Caco-2 (cell line): Measurements from ENCODE around the gene ITPR1. TPM values are rescaled to one million over a fixed set of nuclear protein-coding genes. Genes with fewer than 3 reads are reported as not detected.

Experiments
- BruUV-seq: library from RNA; stranded (reverse); fragments of 400-500 nt; replicated peaks from 2 replicates; lab custom pipeline; 2021; lab: Mats Ljungman, UMichigan
- CTCF ChIA-PET: fragments of 300-600 bp; sonication (Branson Sonifier 250); formaldehyde crosslinking; loops from one replicate; lab custom pipeline; 2022; ENCODE audit warnings: antibody characterized with exemption; lab: Charles Lee
- POLR2A ChIA-PET: fragments of 300-600 bp; sonication (Branson Sonifier 250); formaldehyde crosslinking; loops from one replicate; lab custom pipeline; 2022; ENCODE audit warnings: antibody characterized with exemption; lab: Charles Lee
- DNase-seq, 2 experiments: peaks; one replicate each; pipeline versions ENCODE4 v3.0.0 to v3.0.0-alpha.2; 2020 to 2022
- H3K27me3 ChIP-seq: replicated peaks from 2 replicates; pipeline ENCODE4 v1.6.0; 2011; ENCODE audit warnings: low read length; ENCODE audit not compliant: control insufficient read depth, insufficient read depth
- H3K36me3 ChIP-seq: 2 replicates; pipeline ENCODE4 v1.5.1; 2011; ENCODE audit warnings: low read length; ENCODE audit not compliant: control insufficient read depth, insufficient read depth
- H3K4me1 ChIP-seq: fragments of 250-450 bp; sonication (Bioruptor Pico); 2 replicates; pipeline ENCODE4 v1.5.1; 2020; ENCODE audit warnings: mild to moderate bottlenecking
- H3K4me3 ChIP-seq: 2 replicates; pipeline ENCODE4 v1.5.1; 2011; ENCODE audit warnings: low read depth, mild to moderate bottlenecking, control low read depth, low read length
- H3K9me3 ChIP-seq: fragments of 250-450 bp; sonication (Bioruptor Pico); 2 replicates; pipeline ENCODE4 v1.5.1; 2020; ENCODE audit warnings: mild to moderate bottlenecking, moderate library complexity
- H3K27ac Mint-ChIP-seq: one replicate; pipeline ENCODE4 v1.8.0; 2022; ENCODE audit warnings: mixed read lengths; ENCODE audit not compliant: unreplicated experiment
- H3K27me3 Mint-ChIP-seq: one replicate; pipeline ENCODE4 v1.8.0; 2022; ENCODE audit warnings: mixed read lengths; ENCODE audit not compliant: insufficient read depth, unreplicated experiment
- H3K36me3 Mint-ChIP-seq: one replicate; pipeline ENCODE4 v1.8.0; 2022; ENCODE audit warnings: mild to moderate bottlenecking, mixed read lengths; ENCODE audit not compliant: insufficient read depth, unreplicated experiment
- H3K4me1 Mint-ChIP-seq: one replicate; pipeline ENCODE4 v1.8.0; 2022; ENCODE audit warnings: low read depth, mixed read lengths; ENCODE audit not compliant: unreplicated experiment
- H3K4me3 Mint-ChIP-seq: one replicate; pipeline ENCODE4 v1.8.0; 2022; ENCODE audit warnings: mild to moderate bottlenecking, moderate library complexity, mixed read lengths; ENCODE audit not compliant: unreplicated experiment
- H3K9me3 Mint-ChIP-seq: one replicate; pipeline ENCODE4 v1.8.0; 2022; ENCODE audit warnings: mixed read lengths; ENCODE audit not compliant: unreplicated experiment
- CTCF ChIP-seq, 2 experiments: fragments of 200-600 bp in 1 of 2; IDR thresholded peaks; 1 replicate in 1 of 2; 2 replicates in 1 of 2; pipeline versions ENCODE4 v1.5.1 to v1.8.0; 2011 to 2022; ENCODE audit warnings: antibody characterized with exemption in 1 of 2, control low read depth in 1 of 2, inconsistent platforms in 1 of 2, low read depth in 1 of 2, low read length in 1 of 2, mild to moderate bottlenecking in 1 of 2, moderate library complexity in 1 of 2; ENCODE audit not compliant: insufficient read depth in 1 of 2, severe bottlenecking in 1 of 2, unreplicated experiment in 1 of 2
- intact Hi-C: fragments of 100-400 bp; cut with micrococcal nuclease; formaldehyde crosslinking; loops from one replicate; pipeline ENCODE4 v1.10.0; 2022; ENCODE audit not compliant: unreplicated experiment
- total RNA-seq: library from RNA; stranded (reverse); gene quantifications from 2 replicates; pipeline ENCODE4 v1.2.3, GENCODE V29; 2022

ITPR1 gene
- total RNA-seq, 1 experiment from 2014 or later = 10.4 TPM

DNA sequence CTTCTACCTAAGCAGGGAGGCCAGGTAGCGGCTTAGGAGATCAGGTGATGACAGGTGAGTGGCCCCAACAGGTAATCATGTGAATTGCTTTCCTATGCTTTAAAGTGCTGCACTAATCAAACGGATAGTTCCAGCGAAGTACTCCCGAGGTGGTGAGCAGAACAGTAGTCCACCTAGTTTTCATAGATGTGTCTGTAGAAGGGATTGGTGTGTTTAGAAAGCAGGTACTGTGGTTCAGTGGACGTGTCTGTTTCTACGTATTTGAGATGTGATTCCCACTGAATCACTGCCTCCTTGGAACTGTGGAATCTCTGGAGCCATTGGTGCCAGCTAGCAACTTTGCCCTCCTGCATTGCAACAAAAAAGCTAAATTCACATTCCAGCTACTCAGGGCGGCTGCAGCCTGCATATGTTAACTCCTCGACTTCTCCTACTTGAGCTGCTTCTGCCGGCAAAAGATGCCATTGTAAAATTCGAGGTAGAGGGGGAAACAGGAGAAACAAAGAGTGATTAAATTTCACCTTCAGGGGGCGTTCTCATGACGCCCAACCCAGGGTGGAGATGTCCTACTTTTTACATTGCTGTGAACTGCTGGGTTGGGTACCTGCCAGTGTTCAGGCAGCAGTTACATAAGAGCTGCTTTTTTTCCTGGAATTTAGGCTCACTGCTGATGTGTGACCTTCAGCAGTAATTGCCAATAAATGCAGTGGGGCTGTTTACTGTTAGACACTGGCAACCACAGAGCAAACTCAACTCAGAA, 227.3 kb downstream of the ITPR1 start:
- CTCF ChIA-PET = interaction anchor here (0.6 to 1.7 kb wide), 10 partner anchors 9 to 337 kb away, joined by 3 to 14 read pairs (median 5); no protein-coding TSS in a partner anchor
- no peaks in the 10 kb centered on the region for H3K9me3 Mint-ChIP-seq
- Histone ChIP-seq H3K36me3 (no peaks in the 10 kb centered on the region), H3K9me3 (no peaks in the 10 kb centered on the region), H3K4me1 (no peaks in the 10 kb centered on the region), H3K27me3 (no peaks in the 10 kb centered on the region), H3K4me3 (no peak overlapping the region)
- H3K27me3 Mint-ChIP-seq = no peaks in the 10 kb centered on the region
- intact Hi-C loops = no loop called here
- peak in 1 of 2 experiments; percentile 30 for TF ChIP-seq CTCF (IDR thresholded peaks at IDR 0.05; ENCODE audit: insufficient read depth in 1 of 2, low read depth in 1 of 2, low read length in 1 of 2, severe bottlenecking in 1 of 2, unreplicated experiment in 1 of 2)
- no peak overlapping the region for H3K27ac Mint-ChIP-seq
- POLR2A ChIA-PET = interaction anchor here (1.0 kb wide), 1 partner anchor 259 kb away, joined by 3 read pairs; the partner anchor contains the start of gene BHLHE40
- H3K36me3 Mint-ChIP-seq = no peaks in the 10 kb centered on the region
- no peak overlapping the region for H3K4me3 Mint-ChIP-seq
- BruUV-seq = no TSS peak
- DNase-seq = peak; percentile 30 to 42
- H3K4me1 Mint-ChIP-seq = peaks cover 6% of the 10 kb centered on the region

DNA sequence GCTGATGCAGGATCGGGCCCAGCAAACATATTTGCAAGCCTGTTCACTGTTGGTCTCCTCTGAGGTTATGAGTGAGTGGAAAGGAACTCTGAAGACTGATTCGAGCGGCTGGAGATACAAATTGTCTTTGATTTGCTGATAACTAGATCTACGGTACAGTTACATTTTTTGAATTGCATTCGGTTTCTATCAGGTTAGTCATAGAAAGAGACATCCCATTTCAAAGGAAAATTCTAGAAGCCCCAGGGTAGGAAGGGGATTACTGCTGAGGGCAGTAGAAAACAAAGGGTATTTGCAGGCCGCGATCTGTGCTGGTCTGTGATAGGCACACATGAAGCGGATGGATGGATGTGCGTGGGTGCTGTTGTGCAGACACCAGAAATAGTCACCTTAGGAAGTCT, 228.4 kb downstream of the ITPR1 start:
- DNase-seq = no peak
- ChIA-PET POLR2A (no interaction called here), CTCF (interaction anchor here (1.3 to 1.7 kb wide), 4 partner anchors 31 to 305 kb away, joined by 4 to 10 read pairs (median 5); no protein-coding TSS in a partner anchor)
- no peaks in the 10 kb centered on the region for H3K9me3 Mint-ChIP-seq
- peaks cover 6% of the 10 kb centered on the region for H3K4me1 Mint-ChIP-seq
- H3K36me3 Mint-ChIP-seq = no peaks in the 10 kb centered on the region
- no peaks in the 10 kb centered on the region for H3K27me3 ChIP-seq
- TF ChIP-seq CTCF (IDR thresholded peaks at IDR 0.05; ENCODE audit: insufficient read depth in 1 of 2, low read depth in 1 of 2, low read length in 1 of 2, severe bottlenecking in 1 of 2, unreplicated experiment in 1 of 2) = no peak
- intact Hi-C loops = no loop called here
- H3K36me3 ChIP-seq = no peaks in the 10 kb centered on the region
- H3K4me3 ChIP-seq = no peak overlapping the region
- no peaks in the 10 kb centered on the region for H3K4me1 ChIP-seq
- H3K9me3 ChIP-seq = no peaks in the 10 kb centered on the region
- no peak overlapping the region for H3K4me3 Mint-ChIP-seq
- no TSS peak for BruUV-seq
- no peaks in the 10 kb centered on the region for H3K27me3 Mint-ChIP-seq
- no peak overlapping the region for H3K27ac Mint-ChIP-seq

DNA sequence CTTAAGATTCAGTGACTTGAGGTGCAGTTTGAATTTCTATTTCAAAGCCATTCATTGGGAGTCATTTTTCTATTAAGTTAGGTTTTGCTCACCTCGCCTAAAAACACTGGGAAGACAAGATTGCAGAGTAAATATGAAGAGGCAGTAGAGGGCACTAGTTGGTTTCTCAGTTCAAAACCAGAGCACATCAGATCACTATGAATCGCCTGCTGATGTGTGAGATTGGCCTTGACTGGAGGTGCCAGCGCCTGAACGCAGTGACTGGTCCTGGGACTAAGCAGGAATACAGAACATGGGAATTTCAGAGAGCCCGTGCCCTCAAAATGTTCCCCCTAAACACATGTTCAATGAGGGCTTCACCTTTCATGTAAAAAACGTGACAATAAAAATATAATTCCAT, 229.0 kb downstream of the ITPR1 start:
- H3K4me3 ChIP-seq = no peak overlapping the region
- no peaks in the 10 kb centered on the region for H3K9me3 Mint-ChIP-seq
- CTCF ChIA-PET = no interaction called here
- no peaks in the 10 kb centered on the region for H3K9me3 ChIP-seq
- POLR2A ChIA-PET = no interaction called here
- no TSS peak for BruUV-seq
- peaks cover 6% of the 10 kb centered on the region for H3K4me1 Mint-ChIP-seq
- DNase-seq = peak in 1 of 2 experiments; percentile 42
- no peaks in the 10 kb centered on the region for H3K36me3 ChIP-seq
- no peaks in the 10 kb centered on the region for H3K27me3 Mint-ChIP-seq
- TF ChIP-seq CTCF (IDR thresholded peaks at IDR 0.05; ENCODE audit: insufficient read depth in 1 of 2, low read depth in 1 of 2, low read length in 1 of 2, severe bottlenecking in 1 of 2, unreplicated experiment in 1 of 2) = peak in 1 of 2 experiments; percentile 20
- intact Hi-C loops = loop anchor here (1.0 to 2.0 kb wide), 5 partner anchors 30 to 336 kb away; no protein-coding TSS in a partner anchor
- no peak overlapping the region for H3K27ac Mint-ChIP-seq
- H3K4me1 ChIP-seq = no peaks in the 10 kb centered on the region
- no peak overlapping the region for H3K4me3 Mint-ChIP-seq
- H3K27me3 ChIP-seq = no peaks in the 10 kb centered on the region
- no peaks in the 10 kb centered on the region for H3K36me3 Mint-ChIP-seq
